ENCODE data around the gene HVCN1. TPM values are rescaled to one million over a fixed set of nuclear protein-coding genes. Genes with fewer than 3 reads are reported as not detected.

HVCN1 gene
- total and polyA plus RNA-seq, 2 of the 8 experiments (the other 6 are each of a cell fraction or from before 2014, with no cell fraction given) = 5.8 to 11.2 TPM

- TF ChIP-seq, protein P1, sequence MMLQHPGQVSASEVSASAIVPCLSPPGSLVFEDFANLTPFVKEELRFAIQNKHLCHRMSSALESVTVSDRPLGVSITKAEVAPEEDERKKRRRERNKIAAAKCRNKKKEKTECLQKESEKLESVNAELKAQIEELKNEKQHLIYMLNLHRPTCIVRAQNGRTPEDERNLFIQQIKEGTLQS (IDR thresholded peaks at IDR 0.05; ENCODE audit: insufficient read depth, low read depth, low read length) = no peak
- TF ChIP-seq CBX5 (IDR thresholded peaks at IDR 0.05; ENCODE audit: low read depth, low read length) (no peak), TCF12 (IDR thresholded peaks at IDR 0.05; ENCODE audit: low read depth, low read length) (no peak), TAF1 (IDR thresholded peaks at IDR 0.05; ENCODE audit: low read depth, low read length) (no peak)
These were observed 82.7 kb downstream of the HVCN1 start (continued) for GRCh38 chr12:110606253-110606611.

All from H1 (cell line).